OCI-M1 (cell line): ENCODE data around the gene SF3A1.
A peak's percentile ranks its signal among the peaks of the same experiment; 100 is the strongest.

Experiments used
- DNase-seq: peaks from one replicate; lab custom pipeline; 2025; lab: John Stamatoyannopoulos, UW

The SF3A1 gene

GRCh38 chr22:30323246-30323645, 33.4 kb downstream of the SF3A1 start:
- DNase-seq, result no peak

- no peak for DNase-seq
Measured at GRCh38 chr22:30321461-30321860, 35.2 kb downstream of the SF3A1 start.

DNA sequence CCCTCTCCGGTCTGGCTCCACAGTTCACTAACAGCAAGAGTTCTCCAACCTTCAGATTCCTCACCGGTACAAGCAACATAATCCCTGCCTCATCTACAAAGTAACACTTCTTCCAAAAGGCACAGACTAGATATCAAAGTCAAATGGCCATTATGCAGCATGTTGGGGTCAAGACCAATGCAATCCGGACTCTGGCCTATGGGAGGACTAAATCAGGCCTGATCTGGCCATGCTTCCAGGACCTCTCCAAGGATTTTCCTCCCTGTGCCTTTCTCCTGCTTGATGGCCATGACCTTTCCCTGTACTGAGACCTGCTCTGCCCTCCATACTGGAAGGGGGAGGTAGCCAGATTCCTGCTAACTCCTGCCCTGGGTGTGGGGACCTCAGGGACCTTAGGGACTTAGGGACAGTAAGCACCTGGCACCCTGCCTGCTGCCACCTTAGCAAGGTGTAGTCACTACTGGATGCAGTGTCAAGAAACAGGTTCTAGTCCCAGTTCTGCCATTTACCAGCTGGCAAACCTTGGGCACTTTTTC, 36.6 kb downstream of the SF3A1 start:
- no peak for DNase-seq

DNA sequence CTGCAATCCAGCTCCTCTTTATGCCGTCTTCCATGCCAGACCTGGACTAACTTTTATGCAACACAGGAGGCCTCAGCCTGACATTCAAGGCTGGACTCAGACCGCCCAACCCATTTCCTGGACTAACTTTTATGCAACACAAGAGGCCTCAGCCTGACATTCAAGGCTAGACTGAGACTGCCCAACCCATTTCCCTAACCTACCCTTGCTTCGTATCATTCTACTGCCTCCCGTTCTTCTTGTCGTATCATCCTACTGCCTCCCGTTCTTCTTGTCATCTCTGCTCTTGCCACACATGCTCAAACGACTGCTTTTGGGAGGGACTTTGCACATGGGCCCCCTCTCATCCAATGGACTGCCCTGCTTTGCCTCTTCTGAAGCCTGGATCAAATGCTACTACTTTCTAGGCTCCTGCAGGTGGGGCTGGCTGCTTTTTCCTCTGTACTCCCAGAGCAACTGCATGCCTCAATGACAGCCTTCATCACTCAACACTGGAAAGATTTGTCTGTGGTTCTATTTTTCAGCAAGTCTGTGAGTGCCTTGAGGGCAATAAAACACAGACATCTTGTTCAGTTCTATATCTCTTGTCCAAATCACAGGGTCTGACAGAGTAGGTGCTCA, 37.8 kb downstream of the SF3A1 start:
- DNase-seq, result no peak

- no peak for DNase-seq
Measured at GRCh38 chr22:30317778-30318177, 38.9 kb downstream of the SF3A1 start.

DNA sequence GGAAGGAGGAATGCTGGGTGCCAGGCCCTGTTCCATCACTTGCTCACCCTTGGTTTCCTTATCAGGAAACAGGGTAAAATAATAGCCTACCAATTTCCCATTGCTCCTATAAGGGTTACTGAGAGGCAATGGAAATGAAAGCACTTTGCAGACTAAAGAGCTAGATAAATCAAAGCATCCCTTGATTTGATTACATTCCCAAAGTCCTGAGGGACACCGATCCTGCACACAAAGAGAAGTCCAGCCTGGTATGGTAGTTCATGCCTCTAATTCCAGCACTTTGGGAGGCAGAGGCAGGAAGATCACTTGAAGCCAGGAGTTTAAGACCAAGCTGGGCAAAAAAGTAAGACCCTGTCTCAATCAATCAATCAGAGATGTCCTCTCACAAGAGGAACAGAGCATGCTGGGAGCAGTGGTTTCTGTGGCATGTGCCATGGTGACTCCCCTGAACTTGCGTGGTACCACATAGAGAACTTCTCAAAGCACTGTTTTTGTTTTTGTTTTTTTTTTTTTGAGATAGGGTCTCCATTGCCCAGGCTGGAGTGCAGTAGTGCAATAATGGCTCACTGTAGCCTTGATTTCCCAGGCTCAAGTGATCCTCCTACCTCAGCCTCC, 40.6 kb downstream of the SF3A1 start:
- DNase-seq, result no peak

- DNase-seq, result no peak
Measured at GRCh38 chr22:30314915-30315314, 41.8 kb downstream of the SF3A1 start.

DNA sequence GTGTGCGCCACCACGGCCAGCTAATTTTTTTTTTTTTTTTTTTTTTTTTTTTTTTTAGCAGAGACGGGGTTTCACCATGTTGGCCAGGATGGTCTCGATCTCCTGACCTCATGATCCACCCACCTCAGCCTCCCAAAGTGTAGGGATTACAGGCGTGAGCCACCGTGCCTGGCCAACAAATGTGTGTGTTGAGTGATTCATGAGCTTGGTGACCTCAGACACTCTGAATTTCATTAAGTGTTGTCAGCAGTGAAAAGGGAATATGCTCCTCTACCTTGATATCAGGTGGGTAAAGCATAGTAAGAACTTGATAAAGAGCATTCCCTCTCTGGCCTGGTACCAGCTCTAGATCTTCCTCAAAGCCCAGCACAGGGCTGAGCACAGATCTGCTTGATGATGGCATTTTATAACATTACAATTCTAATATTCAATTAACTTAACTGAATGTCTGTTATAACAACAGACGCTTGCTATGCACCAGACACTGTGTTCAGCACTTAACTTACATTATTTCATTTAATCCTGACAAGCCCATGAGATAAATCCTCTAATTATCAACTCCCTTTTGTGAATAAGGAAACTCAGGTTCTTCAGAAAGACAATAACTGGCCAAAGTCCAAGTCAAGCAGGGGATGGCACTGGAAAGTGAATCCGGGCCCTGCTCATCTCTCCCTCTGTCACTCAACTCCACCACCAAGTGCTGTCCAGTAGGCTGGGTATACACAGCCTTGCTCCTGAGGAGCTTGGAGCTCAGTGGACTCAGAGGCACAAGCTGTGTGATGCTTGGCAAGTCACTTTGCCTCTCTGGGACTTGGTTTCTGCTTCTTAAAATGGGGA, 42.9 kb downstream of the SF3A1 start:
- no peak for DNase-seq

DNA sequence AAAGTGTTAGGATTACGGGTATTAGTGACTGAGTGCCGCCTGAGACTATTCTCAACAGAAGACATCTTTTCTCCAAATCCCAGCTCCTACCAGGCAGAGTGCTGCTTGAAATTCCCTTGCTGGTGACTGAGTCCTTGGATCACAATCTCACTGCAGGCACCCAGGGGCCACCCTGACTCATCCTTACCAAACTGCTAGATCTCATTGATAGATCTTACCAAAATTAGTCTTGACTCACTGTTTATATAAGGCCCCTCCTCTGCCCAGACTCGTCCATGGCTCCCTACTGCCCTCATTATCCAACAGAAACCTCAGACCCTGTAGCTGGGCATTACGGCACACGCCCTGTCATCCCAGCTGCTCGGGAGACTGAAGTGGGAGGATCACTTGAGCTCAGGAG, 44.6 kb downstream of the SF3A1 start:
- DNase-seq, result no peak

GRCh38 chr22:30310881-30311771, 45.6 kb downstream of the SF3A1 start:
- DNase-seq, result no peak

DNA sequence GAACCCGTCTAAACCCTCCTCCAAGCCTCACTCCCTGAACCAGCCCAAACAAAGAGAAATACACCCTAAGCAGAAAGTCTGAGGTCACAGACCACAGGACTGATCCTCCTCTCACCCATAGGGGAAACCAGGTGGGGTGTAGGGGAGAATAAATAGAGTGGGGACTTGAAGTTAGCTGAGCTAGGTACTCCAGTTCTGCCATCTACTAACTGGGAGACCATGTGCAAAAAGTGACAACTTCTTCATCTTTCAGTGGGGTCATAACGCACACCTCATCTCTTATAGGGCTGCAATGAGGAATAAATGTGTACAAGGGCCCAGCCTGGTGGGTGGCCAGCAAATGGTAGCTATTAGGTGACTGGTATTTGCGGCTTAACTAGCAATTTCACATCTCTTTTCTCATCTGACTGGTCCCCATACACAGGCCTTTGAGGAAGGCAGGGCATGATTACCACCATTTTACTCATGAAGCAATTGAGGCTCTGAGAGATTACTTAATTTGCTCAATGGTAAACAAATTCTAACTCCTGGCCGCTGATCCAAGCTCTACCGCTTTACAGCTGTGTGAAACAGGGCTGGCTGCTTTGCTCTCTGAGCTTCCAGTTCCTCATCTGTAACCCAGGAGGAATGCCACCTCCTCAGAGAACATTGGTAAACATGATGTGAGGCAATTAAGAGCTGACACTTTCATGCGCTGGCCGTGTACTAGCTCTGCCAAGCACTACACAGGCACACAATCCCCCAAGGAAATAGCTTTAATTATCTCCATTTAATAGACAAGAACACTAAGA, 46.5 kb downstream of the SF3A1 start:
- peak; percentile 35 for DNase-seq

- DNase-seq, result no peak
Measured at GRCh38 chr22:30308518-30309230, 48.0 kb downstream of the SF3A1 start.

DNA sequence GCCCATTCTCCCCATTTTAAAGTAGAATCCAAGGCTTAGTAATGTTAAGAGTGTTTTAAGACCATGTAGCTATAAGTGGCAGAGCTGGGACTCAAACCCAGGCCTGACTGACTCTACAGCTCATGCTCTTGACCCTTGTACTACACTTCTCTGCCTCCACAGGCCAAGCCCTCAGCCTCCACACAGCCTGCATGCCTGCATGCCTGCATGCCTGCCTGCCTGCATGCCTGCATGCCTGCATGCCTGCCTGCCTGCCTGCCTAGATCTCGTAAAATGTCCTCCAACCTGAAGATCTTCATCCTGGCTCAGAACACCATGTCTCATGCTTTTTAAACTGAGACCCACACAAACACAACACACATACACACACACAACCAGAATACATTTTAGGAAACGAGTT, 48.6 kb downstream of the SF3A1 start:
- no peak for DNase-seq

GRCh38 chr22:30307041-30307574, 49.6 kb downstream of the SF3A1 start:
- DNase-seq, result no peak

GRCh38 chr22:30306627-30307011, 50.1 kb downstream of the SF3A1 start:
- DNase-seq, result no peak

DNA sequence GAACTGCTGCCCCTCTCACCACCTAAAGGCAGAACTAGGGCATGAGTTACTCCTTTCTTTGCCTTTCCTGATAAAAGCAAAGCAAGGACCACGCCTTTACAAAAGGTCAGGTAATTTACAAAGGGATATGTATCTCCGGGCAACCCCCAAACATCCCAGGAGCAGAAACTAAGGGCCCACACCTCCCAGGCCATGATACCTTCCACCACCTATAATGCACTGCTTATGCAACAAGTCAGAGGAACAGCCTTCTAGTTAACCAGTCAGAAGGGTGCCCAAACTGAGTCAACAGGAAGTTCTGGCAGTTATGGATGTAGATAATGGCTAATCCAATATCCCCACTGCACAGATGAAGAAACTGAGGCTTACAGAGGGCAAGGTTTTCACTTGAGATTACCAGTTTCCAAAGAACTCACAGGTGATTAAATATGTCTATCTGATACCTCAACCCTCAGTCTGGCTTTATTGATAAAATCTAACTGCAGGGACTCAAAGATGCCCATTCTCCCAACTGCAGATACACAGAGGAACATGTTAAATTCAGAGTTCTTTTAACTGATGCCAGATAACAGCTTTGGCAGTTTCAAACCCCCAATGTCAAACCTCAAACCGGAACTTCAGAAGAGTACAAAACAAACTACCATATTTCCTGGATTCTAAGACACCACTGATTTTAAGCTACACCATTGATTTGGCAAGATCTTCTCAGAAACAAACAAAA, 50.6 kb downstream of the SF3A1 start:
- peak; percentile 92 for DNase-seq

DNA sequence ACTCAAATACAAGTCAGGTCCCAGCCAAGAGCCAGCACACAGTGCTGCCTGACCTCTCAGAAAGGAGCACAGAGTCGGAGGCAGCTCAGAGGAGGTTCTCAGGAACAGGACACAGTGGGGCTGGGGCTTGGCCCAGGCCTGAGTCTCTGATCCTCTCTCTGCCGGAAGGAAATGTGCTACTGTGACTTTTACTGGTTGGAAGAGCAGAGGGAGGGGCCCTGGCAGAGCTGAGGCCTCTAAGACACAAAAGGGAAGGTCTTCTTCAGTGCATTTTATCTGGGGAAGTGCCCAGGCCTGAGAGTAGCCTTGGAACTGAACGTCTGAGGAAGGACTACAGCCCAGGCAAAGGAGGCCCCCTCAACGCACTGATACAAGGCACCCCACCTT, 51.2 kb downstream of the SF3A1 start:
- DNase-seq, result peak; percentile 81

DNA sequence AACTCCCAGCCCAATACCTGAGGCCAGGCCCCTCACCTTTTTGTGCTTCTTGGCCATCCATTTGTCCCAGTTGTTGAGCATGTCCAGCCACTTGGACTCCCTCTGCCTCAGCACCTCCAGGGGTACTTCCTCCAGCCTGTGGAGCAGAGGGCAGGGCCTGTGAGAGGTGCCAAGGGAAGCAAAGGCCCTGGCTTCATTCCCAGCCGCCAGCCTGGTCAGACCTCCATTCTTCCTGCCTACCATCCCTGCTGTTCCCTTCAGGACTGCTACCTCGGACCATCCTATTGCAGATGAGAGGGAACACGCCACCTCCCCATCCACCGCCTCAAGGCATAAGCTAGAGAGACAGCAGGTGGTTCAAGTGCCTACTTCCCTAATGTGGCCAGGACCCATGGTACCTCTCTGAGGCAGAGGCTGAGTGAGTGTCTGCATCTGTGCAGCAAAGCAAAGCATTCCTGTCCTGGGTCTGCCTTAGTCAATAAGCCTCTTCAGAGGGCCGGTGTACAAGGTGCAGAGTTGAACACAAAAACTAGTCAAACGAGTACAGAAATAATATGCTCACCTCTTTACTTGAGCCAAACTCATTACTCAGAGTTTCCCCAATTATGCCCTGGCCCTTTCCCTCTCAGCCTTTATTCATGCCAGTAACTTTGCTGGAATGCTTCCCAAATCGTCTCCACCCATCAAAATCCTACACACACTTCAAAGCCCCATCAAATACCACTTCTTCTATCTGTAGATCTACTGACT, 52.0 kb downstream of the SF3A1 start:
- DNase-seq, result no peak

- no peak for DNase-seq
Measured at GRCh38 chr22:30302810-30303138, 53.9 kb downstream of the SF3A1 start.
